Endothelial cell of umbilical vein (primary cell): ENCODE measurements around the gene TUBB3. TPM values are rescaled to one million over a fixed set of nuclear protein-coding genes. Genes with fewer than 3 reads are reported as not detected.

Source experiments
- BruUV-seq: library from RNA; stranded (reverse); fragments of 400-500 nt; replicated peaks from 2 replicates; lab custom pipeline; 2021; lab: Mats Ljungman, UMichigan
- CTCF ChIA-PET: fragments of 300-600, 350-600 bp; sonication (Branson Sonifier 250); formaldehyde crosslinking; loops from one replicate; lab custom pipeline; 2021; ENCODE audit warnings: antibody characterized with exemption, inconsistent platforms; lab: Charles Lee
- POLR2A ChIA-PET: fragments of 300-600, 350-600 bp; sonication (Branson Sonifier 250); formaldehyde crosslinking; loops from one replicate; lab custom pipeline; 2021; ENCODE audit warnings: antibody characterized with exemption, inconsistent platforms; lab: Charles Lee
- DNase-seq: peaks from one replicate; pipeline ENCODE4 v3.0.0-alpha.2; 2011; ENCODE audit warnings: low read depth, low spot score
- FAIRE-seq: peaks from 2 replicates; lab custom pipeline; 2011; peaks lifted over from hg19 to GRCh38; lab: Jason Lieb, UNC
- H2AFZ ChIP-seq: 2 replicates; pipeline ENCODE4 v1.6.0; 2012; ENCODE audit warnings: low read depth, low read length, control low read depth, inconsistent platforms
- H3K27ac ChIP-seq: 2 replicates; pipeline ENCODE4 v1.5.1; 2011; ENCODE audit warnings: low read depth, mild to moderate bottlenecking, control low read depth, low read length, moderate library complexity; ENCODE audit not compliant: insufficient read depth
- H3K27me3 ChIP-seq, 2 experiments: 2 replicates each; pipeline versions ENCODE4 v1.6.0 to v1.6.1; 2011; ENCODE audit warnings: low read length in 2 of 2, mixed read lengths in 1 of 2; ENCODE audit not compliant: control insufficient read depth in 2 of 2, insufficient read depth in 2 of 2
- H3K36me3 ChIP-seq, 2 experiments: 2 replicates in 1 of 2; 3 replicates in 1 of 2; pipeline ENCODE4 v1.5.1; 2011; ENCODE audit warnings: low read length in 2 of 2, mild to moderate bottlenecking in 1 of 2, moderate library complexity in 1 of 2; ENCODE audit not compliant: control insufficient read depth in 2 of 2, insufficient read depth in 2 of 2; ENCODE audit errors: extremely low read depth in 1 of 2
- H3K4me1 ChIP-seq: 3 replicates; pipeline ENCODE4 v1.5.1; 2011; ENCODE audit warnings: mild to moderate bottlenecking, low read length; ENCODE audit not compliant: control insufficient read depth, insufficient read depth; ENCODE audit errors: extremely low read depth
- H3K4me2 ChIP-seq: 2 replicates; pipeline ENCODE4 v1.6.1; 2011; ENCODE audit warnings: low read length, control low read depth, mixed read lengths; ENCODE audit not compliant: insufficient read depth
- H3K4me3 ChIP-seq, 3 experiments: fragments of 200-600 bp in 1 of 3; sonication (generic), shearing (Covaris generic) in 1 of 3; replicated peaks in 1 of 3; 2 replicates each; pipeline ENCODE4 v1.5.1; 2011 to 2016; ENCODE audit warnings: control low read depth in 3 of 3, low read length in 3 of 3, mild to moderate bottlenecking in 2 of 3, inconsistent platforms in 1 of 3, low read depth in 1 of 3, moderate library complexity in 1 of 3; ENCODE audit not compliant: insufficient read depth in 1 of 3
- H3K79me2 ChIP-seq: 2 replicates; pipeline ENCODE4 v1.6.0; 2012; ENCODE audit warnings: low read length, inconsistent platforms; ENCODE audit not compliant: control insufficient read depth, insufficient read depth
- H3K9ac ChIP-seq: replicated peaks from 2 replicates; pipeline ENCODE3; 2011; ENCODE audit warnings: low read length, control low read depth; ENCODE audit not compliant: insufficient read depth; ENCODE audit errors: extremely low read depth
- H3K9me1 ChIP-seq: replicated peaks from 3 replicates; pipeline ENCODE4 v1.6.0; 2011; ENCODE audit warnings: mild to moderate bottlenecking, low read length; ENCODE audit not compliant: control insufficient read depth, insufficient read depth; ENCODE audit errors: extremely low read depth
- H3K9me3 ChIP-seq: replicated peaks from 2 replicates; pipeline ENCODE4 v1.5.1; 2012; ENCODE audit warnings: low read length, inconsistent platforms; ENCODE audit not compliant: control insufficient read depth, insufficient read depth
- H4K20me1 ChIP-seq: replicated peaks from 2 replicates; pipeline ENCODE3; 2011; ENCODE audit warnings: mild to moderate bottlenecking, low read length; ENCODE audit not compliant: control insufficient read depth, insufficient read depth; ENCODE audit errors: extremely low read depth
- EZH2 ChIP-seq: IDR thresholded peaks from 2 replicates; pipeline ENCODE4 v1.6.1; 2012; ENCODE audit warnings: borderline replicate concordance, low read depth, mild to moderate bottlenecking, moderate library complexity, low read length, inconsistent platforms; ENCODE audit not compliant: severe bottlenecking
- FOS ChIP-seq: IDR thresholded peaks from 2 replicates; pipeline ENCODE4 v1.6.1; 2011; ENCODE audit warnings: mild to moderate bottlenecking, low read length, moderate library complexity, borderline replicate concordance; ENCODE audit not compliant: insufficient read depth
- GATA2 ChIP-seq: IDR thresholded peaks from 2 replicates; pipeline ENCODE4 v1.7.0; 2011; ENCODE audit warnings: low read depth, mild to moderate bottlenecking, moderate library complexity, mixed read lengths, low read length; ENCODE audit not compliant: insufficient read length, insufficient read depth
- JUN ChIP-seq: IDR thresholded peaks from 2 replicates; pipeline ENCODE4 v1.6.1; 2011; ENCODE audit warnings: borderline replicate concordance, low read depth; ENCODE audit not compliant: insufficient read length, insufficient read depth
- MYC ChIP-seq: IDR thresholded peaks from one replicate; pipeline ENCODE4 v1.6.1; 2011; ENCODE audit warnings: mild to moderate bottlenecking, low read depth, low read length
- POLR2AphosphoS5 ChIP-seq: IDR thresholded peaks from 2 replicates; pipeline ENCODE4 v1.6.1; 2012; ENCODE audit warnings: low read depth, mild to moderate bottlenecking, control low read depth, low read length, moderate library complexity; ENCODE audit not compliant: insufficient read depth
- dilution Hi-C: fragments of 300-500 bp; cut with MboI; formaldehyde crosslinking; loops from one replicate; pipeline ENCODE4 v1.15.0; 2019; ENCODE audit warnings: low sequenced_read_pairs; ENCODE audit not compliant: extremely low pct_ligation_motif_present
- intact Hi-C: fragments of 100-400 bp; cut with micrococcal nuclease; formaldehyde crosslinking; loops from one replicate; pipeline ENCODE4 v1.10.0; 2022
- polyA plus RNA-seq, 4 experiments: library from polyadenylated mRNA; depleted of rRNA in 3 of 4; stranded (reverse) in 3 of 4; unstranded in 1 of 4; fragments of >200 nt; gene quantifications; 2 replicates each; pipeline versions ENCODE4 v1.2.1 to v1.2.3, GENCODE V29; 2011 to 2012; ENCODE audit warnings: missing spikeins in 1 of 4
- total RNA-seq: library from RNA; stranded (reverse); gene quantifications from 2 replicates; pipeline ENCODE4 v1.2.3, GENCODE V29; 2021
- TF ChIP-seq, protein P1 (sequence below): IDR thresholded peaks from 2 replicates; pipeline ENCODE4 v1.6.1; 2011; ENCODE audit not compliant: insufficient read depth, insufficient read length
- TF ChIP-seq, protein P2 (sequence below), 2 donors: IDR thresholded peaks; 1 replicate in 1 of 2; 2 replicates in 1 of 2; pipeline ENCODE4 v1.5.1; 2011; ENCODE audit warnings: low read length in 2 of 2, mild to moderate bottlenecking in 2 of 2, moderate library complexity in 2 of 2, control low read depth in 1 of 2, inconsistent platforms in 1 of 2, low read depth in 1 of 2; ENCODE audit not compliant: insufficient read depth in 1 of 2; ENCODE audit errors: extremely low read depth in 1 of 2

The TUBB3 gene
- total and polyA plus RNA-seq, 2 donors (not counting 3 experiments of a cell fraction or from before 2014, with no cell fraction given), result 170 to 215 TPM

- H3K9ac ChIP-seq, result no peak overlapping the region
- dilution Hi-C loops, result no loop called here
- no peaks in the 10 kb centered on the region for H4K20me1 ChIP-seq
Observed at GRCh38 chr16:89921131-89921701, 1.9 kb upstream of the TUBB3 start.

More at GRCh38 chr16:89921131-89921701, 1.9 kb upstream of the TUBB3 start:
- no peaks in the 10 kb centered on the region for H3K9me1 ChIP-seq
- FAIRE-seq (no peak), DNase-seq (no peak)
- H3K4me2 ChIP-seq, result no peak overlapping the region
- no TSS peak for BruUV-seq
- POLR2A ChIA-PET, result interaction anchor here (0.6 to 2.6 kb wide), 4 partner anchors 8 to 48 kb away, joined by 3 to 21 read pairs (median 4); partner anchors contain the start of gene TCF25
- CTCF ChIA-PET, result interaction anchor here (1.1 to 2.2 kb wide), 3 partner anchors 11 to 99 kb away, joined by 6 to 24 read pairs (median 7); partner anchors contain the start of gene DBNDD1
- TF ChIP-seq, protein P1, sequence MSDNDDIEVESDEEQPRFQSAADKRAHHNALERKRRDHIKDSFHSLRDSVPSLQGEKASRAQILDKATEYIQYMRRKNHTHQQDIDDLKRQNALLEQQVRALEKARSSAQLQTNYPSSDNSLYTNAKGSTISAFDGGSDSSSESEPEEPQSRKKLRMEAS, result no peak
- TF ChIP-seq JUN, result no peak
- no peak for TF ChIP-seq MYC
- TF ChIP-seq FOS, result no peak
- TF ChIP-seq, protein P2, sequence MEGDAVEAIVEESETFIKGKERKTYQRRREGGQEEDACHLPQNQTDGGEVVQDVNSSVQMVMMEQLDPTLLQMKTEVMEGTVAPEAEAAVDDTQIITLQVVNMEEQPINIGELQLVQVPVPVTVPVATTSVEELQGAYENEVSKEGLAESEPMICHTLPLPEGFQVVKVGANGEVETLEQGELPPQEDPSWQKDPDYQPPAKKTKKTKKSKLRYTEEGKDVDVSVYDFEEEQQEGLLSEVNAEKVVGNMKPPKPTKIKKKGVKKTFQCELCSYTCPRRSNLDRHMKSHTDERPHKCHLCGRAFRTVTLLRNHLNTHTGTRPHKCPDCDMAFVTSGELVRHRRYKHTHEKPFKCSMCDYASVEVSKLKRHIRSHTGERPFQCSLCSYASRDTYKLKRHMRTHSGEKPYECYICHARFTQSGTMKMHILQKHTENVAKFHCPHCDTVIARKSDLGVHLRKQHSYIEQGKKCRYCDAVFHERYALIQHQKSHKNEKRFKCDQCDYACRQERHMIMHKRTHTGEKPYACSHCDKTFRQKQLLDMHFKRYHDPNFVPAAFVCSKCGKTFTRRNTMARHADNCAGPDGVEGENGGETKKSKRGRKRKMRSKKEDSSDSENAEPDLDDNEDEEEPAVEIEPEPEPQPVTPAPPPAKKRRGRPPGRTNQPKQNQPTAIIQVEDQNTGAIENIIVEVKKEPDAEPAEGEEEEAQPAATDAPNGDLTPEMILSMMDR (IDR thresholded peaks at IDR 0.05; ENCODE audit: extremely low read depth in 1 of 2, insufficient read depth in 1 of 2, low read depth in 1 of 2, low read length in 2 of 2), result no peak
- no peak for TF ChIP-seq GATA2
- TF ChIP-seq EZH2, result no peak
- no peak for TF ChIP-seq POLR2AphosphoS5
- intact Hi-C loops, result loop anchor here (1.0 to 5.0 kb wide), 4 partner anchors 48 to 219 kb away; partner anchors contain the start of genes FANCA, SPATA2L, TCF25 and VPS9D1
- no peaks in the 10 kb centered on the region for H3K9me3 ChIP-seq
- no peaks in the 10 kb centered on the region for H3K27me3 ChIP-seq
- H3K36me3 ChIP-seq, result no peaks in the 10 kb centered on the region
- H3K27ac ChIP-seq, result peak overlapping the region; percentile 99
- no peak overlapping the region for H2AFZ ChIP-seq
- H3K4me3 ChIP-seq, result no peak overlapping the region
- H3K79me2 ChIP-seq, result peaks cover 2% of the 10 kb centered on the region
- H3K4me1 ChIP-seq, result peaks cover 41% of the 10 kb centered on the region
